WTC11 (cell line): ENCODE measurements around the gene NDUFB1. TPM values are rescaled to one million over a fixed set of nuclear protein-coding genes. Genes with fewer than 3 reads are reported as not detected.

Experiments
- ATAC-seq: fragments of 200-7000 bp; cut with Tn5 transposase; 2 replicates; pipeline ENCODE4 v1.10.0; 2021; ENCODE audit warnings: mild to moderate bottlenecking, moderate library complexity
- CTCF ChIA-PET: fragments of 300-600 bp; sonication (Branson Sonifier 250); formaldehyde crosslinking; loops from one replicate; lab custom pipeline; 2021; ENCODE audit warnings: antibody characterized with exemption; lab: Charles Lee
- POLR2A ChIA-PET: fragments of 350-600 bp; sonication (Branson Sonifier 250); formaldehyde crosslinking; loops from one replicate; lab custom pipeline; 2021; ENCODE audit warnings: antibody characterized with exemption; lab: Charles Lee
- DNase-seq: peaks from one replicate; pipeline ENCODE4 v3.0.0; 2021; ENCODE audit warnings: low spot score
- H3K27ac Mint-ChIP-seq: 2 replicates; pipeline ENCODE4 v1.8.0; 2021; ENCODE audit warnings: mixed read lengths
- H3K27me3 Mint-ChIP-seq: 2 replicates; pipeline ENCODE4 v1.8.0; 2021; ENCODE audit warnings: low read depth, mild to moderate bottlenecking, moderate library complexity, mixed read lengths
- H3K36me3 Mint-ChIP-seq: 2 replicates; pipeline ENCODE4 v1.8.0; 2021; ENCODE audit warnings: mixed read lengths
- H3K4me1 Mint-ChIP-seq: 2 replicates; pipeline ENCODE4 v1.8.0; 2022; ENCODE audit warnings: mixed read lengths
- H3K4me3 Mint-ChIP-seq: 2 replicates; pipeline ENCODE4 v1.8.0; 2021; ENCODE audit warnings: mild to moderate bottlenecking, moderate library complexity, mixed read lengths
- H3K9me3 Mint-ChIP-seq: 2 replicates; pipeline ENCODE4 v1.8.0; 2021; ENCODE audit warnings: mixed read lengths
- ATF1 ChIP-seq: sonication (generic); formaldehyde crosslinking; IDR thresholded peaks from 2 replicates; pipeline ENCODE4 v1.8.1; 2023; ENCODE audit warnings: mild to moderate bottlenecking, moderate library complexity, missing genetic modification reagents
- NR2C2 ChIP-seq: sonication (generic); formaldehyde crosslinking; IDR thresholded peaks from 2 replicates; pipeline ENCODE4 v1.8.0; 2022; ENCODE audit warnings: mild to moderate bottlenecking, missing genetic modification reagents
- PRDM15 ChIP-seq: sonication (generic); formaldehyde crosslinking; IDR thresholded peaks from 2 replicates; pipeline ENCODE4 v1.8.0; 2022; ENCODE audit warnings: missing genetic modification reagents
- TEAD4 ChIP-seq: sonication (generic); formaldehyde crosslinking; IDR thresholded peaks from 2 replicates; pipeline ENCODE4 v1.8.0; 2022; ENCODE audit warnings: mild to moderate bottlenecking, missing genetic modification reagents
- ZMAT4 ChIP-seq: fragments of 250-450 bp; sonication (Bioruptor Pico); IDR thresholded peaks from 2 replicates; pipeline ENCODE4 v1.9.0; 2021; ENCODE audit warnings: mild to moderate bottlenecking
- ZNF232 ChIP-seq: sonication (generic); formaldehyde crosslinking; IDR thresholded peaks from 2 replicates; pipeline ENCODE4 v1.8.0; 2022; ENCODE audit warnings: mild to moderate bottlenecking, missing genetic modification reagents
- ZNF423 ChIP-seq: fragments of 250-450 bp; sonication (Bioruptor Pico); IDR thresholded peaks from 2 replicates; pipeline ENCODE4 v2.1.2; 2022; ENCODE audit warnings: mild to moderate bottlenecking, moderate library complexity
- ZNF671 ChIP-seq: fragments of 250-450 bp; sonication (Bioruptor Pico); IDR thresholded peaks from 2 replicates; pipeline ENCODE4 v1.8.0; 2021; ENCODE audit warnings: mild to moderate bottlenecking
- total RNA-seq: library from RNA; stranded (reverse); gene quantifications from 3 replicates; pipeline ENCODE4 v1.2.3, GENCODE V29; 2021
- TF ChIP-seq, protein P1 (sequence below): sonication (generic); formaldehyde crosslinking; IDR thresholded peaks from 2 replicates; pipeline ENCODE4 v1.8.1; 2022; ENCODE audit warnings: low read depth, missing genetic modification reagents, borderline replicate concordance
- TF ChIP-seq, protein P2 (sequence below): sonication (generic); formaldehyde crosslinking; IDR thresholded peaks from 2 replicates; pipeline ENCODE4 v1.8.1; 2022; ENCODE audit warnings: mild to moderate bottlenecking, missing genetic modification reagents, moderate library complexity, borderline replicate concordance
- TF ChIP-seq, protein P3 (sequence below): sonication (generic); formaldehyde crosslinking; conservative IDR thresholded peaks from 2 replicates; pipeline ENCODE4 v1.8.1; 2023; ENCODE audit warnings: mild to moderate bottlenecking, low read depth, missing genetic modification reagents, moderate library complexity
- TF ChIP-seq, protein P4 (sequence below): fragments of 200-600 bp; IDR thresholded peaks from 2 replicates; pipeline ENCODE4 v1.8.0; 2022; ENCODE audit warnings: antibody characterized with exemption

NDUFB1 gene
- total RNA-seq, 1 experiment from 2014 or later: 114 TPM

DNA sequence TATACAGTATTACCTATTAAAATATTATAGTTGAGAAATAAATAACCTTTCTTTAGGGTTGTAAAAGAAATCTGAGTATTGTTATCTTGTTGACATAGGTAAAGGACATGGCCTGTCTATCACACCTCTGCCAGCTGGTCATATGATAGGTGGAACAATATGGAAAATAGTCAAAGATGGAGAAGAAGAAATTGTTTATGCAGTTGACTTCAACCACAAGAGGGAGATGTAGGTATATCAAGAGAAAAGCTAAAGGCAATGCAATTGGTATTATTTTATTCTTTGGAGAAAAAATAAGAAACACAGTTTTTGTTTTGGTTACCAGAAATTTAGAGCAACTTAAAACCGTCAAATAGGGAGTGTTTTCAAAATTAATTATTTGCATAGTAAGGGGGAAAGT lies 13.8 kb upstream of the NDUFB1 start (continued):
- no peak for TF ChIP-seq NR2C2 (CRISPR knock-in tag)

DNA sequence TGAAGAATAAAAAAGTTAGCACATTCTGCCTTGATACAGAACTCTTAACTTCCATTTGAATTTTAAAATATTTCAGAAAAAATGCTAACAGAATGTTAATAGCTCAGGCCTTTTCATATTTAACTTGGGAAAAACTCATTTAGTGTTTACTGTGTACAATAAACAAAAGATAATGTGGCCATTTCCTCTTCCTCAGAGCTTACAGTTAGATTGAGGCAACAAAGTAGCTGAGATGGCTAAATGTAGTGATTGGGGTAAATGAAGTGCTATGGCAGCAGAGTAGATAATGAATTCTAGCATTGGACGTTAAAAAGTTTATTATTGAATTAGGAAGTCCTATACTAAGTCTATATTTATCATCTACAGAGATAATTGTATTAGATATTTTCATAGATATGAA lies 12.9 kb upstream of the NDUFB1 start:
- TF ChIP-seq, protein P1, sequence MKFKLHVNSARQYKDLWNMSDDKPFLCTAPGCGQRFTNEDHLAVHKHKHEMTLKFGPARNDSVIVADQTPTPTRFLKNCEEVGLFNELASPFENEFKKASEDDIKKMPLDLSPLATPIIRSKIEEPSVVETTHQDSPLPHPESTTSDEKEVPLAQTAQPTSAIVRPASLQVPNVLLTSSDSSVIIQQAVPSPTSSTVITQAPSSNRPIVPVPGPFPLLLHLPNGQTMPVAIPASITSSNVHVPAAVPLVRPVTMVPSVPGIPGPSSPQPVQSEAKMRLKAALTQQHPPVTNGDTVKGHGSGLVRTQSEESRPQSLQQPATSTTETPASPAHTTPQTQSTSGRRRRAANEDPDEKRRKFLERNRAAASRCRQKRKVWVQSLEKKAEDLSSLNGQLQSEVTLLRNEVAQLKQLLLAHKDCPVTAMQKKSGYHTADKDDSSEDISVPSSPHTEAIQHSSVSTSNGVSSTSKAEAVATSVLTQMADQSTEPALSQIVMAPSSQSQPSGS (CRISPR knock-in tag): no peak
- TF ChIP-seq ZNF232 (CRISPR knock-in tag) (no peak), ATF1 (no peak), ZNF671 (CRISPR knock-in tag) (no peak), PRDM15 (CRISPR knock-in tag) (no peak)
- ATAC-seq (no peak), DNase-seq (no peak)
- POLR2A ChIA-PET: no interaction called here
- CTCF ChIA-PET: interaction anchor here (0.6 to 2.8 kb wide), 3 partner anchors 27 to 609 kb away, joined by 5 to 12 read pairs (median 6); partner anchors contain the start of gene ATXN3
- no peaks in the 10 kb centered on the region for H3K9me3 Mint-ChIP-seq
- H3K27me3 Mint-ChIP-seq: no peaks in the 10 kb centered on the region
- no peaks in the 10 kb centered on the region for H3K4me1 Mint-ChIP-seq
- H3K4me3 Mint-ChIP-seq: no peak overlapping the region
- peaks cover 76% of the 10 kb centered on the region for H3K36me3 Mint-ChIP-seq
- no peak overlapping the region for H3K27ac Mint-ChIP-seq

DNA sequence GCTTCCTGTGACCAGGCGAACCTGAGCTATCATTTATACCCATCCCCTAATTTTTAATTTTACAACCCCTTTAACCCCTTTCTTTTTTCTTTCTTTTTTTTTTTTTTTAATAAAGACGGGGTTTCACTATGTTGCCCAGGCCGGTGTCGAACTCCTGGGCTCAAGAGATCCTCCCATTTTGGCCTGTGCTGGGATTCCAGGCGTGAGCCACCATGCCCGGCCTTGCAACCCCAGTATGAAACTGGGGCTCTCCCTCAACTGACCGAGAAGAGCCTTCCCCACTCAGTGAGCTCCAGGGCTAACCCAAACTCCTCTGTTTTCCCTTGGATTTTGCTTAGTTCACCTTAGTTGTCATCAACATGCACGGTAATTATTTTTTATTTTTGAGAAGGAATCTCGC lies 1.3 kb upstream of the NDUFB1 start:
- POLR2A ChIA-PET: interaction anchor here (0.8 to 3.6 kb wide), 3 partner anchors 15 to 82 kb away, joined by 3 to 30 read pairs (median 9); partner anchors contain the start of genes ATXN3 and TRIP11
- Mint-ChIP-seq H3K36me3 (peaks cover 32% of the 10 kb centered on the region), H3K27ac (peak overlapping the region; percentile 96), H3K4me3 (peak overlapping the region; percentile 98), H3K9me3 (no peaks in the 10 kb centered on the region), H3K4me1 (peaks cover 21% of the 10 kb centered on the region), H3K27me3 (no peaks in the 10 kb centered on the region)
- TF ChIP-seq, protein P2, sequence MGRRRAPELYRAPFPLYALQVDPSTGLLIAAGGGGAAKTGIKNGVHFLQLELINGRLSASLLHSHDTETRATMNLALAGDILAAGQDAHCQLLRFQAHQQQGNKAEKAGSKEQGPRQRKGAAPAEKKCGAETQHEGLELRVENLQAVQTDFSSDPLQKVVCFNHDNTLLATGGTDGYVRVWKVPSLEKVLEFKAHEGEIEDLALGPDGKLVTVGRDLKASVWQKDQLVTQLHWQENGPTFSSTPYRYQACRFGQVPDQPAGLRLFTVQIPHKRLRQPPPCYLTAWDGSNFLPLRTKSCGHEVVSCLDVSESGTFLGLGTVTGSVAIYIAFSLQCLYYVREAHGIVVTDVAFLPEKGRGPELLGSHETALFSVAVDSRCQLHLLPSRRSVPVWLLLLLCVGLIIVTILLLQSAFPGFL (CRISPR knock-in tag): no peak
- TF ChIP-seq TEAD4 (CRISPR knock-in tag) (no peak), ZNF423 (CRISPR knock-in tag) (no peak), ZMAT4 (CRISPR knock-in tag) (no peak)
- TF ChIP-seq, protein P3, sequence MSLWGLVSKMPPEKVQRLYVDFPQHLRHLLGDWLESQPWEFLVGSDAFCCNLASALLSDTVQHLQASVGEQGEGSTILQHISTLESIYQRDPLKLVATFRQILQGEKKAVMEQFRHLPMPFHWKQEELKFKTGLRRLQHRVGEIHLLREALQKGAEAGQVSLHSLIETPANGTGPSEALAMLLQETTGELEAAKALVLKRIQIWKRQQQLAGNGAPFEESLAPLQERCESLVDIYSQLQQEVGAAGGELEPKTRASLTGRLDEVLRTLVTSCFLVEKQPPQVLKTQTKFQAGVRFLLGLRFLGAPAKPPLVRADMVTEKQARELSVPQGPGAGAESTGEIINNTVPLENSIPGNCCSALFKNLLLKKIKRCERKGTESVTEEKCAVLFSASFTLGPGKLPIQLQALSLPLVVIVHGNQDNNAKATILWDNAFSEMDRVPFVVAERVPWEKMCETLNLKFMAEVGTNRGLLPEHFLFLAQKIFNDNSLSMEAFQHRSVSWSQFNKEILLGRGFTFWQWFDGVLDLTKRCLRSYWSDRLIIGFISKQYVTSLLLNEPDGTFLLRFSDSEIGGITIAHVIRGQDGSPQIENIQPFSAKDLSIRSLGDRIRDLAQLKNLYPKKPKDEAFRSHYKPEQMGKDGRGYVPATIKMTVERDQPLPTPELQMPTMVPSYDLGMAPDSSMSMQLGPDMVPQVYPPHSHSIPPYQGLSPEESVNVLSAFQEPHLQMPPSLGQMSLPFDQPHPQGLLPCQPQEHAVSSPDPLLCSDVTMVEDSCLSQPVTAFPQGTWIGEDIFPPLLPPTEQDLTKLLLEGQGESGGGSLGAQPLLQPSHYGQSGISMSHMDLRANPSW: no peak
- TF ChIP-seq, protein P4, sequence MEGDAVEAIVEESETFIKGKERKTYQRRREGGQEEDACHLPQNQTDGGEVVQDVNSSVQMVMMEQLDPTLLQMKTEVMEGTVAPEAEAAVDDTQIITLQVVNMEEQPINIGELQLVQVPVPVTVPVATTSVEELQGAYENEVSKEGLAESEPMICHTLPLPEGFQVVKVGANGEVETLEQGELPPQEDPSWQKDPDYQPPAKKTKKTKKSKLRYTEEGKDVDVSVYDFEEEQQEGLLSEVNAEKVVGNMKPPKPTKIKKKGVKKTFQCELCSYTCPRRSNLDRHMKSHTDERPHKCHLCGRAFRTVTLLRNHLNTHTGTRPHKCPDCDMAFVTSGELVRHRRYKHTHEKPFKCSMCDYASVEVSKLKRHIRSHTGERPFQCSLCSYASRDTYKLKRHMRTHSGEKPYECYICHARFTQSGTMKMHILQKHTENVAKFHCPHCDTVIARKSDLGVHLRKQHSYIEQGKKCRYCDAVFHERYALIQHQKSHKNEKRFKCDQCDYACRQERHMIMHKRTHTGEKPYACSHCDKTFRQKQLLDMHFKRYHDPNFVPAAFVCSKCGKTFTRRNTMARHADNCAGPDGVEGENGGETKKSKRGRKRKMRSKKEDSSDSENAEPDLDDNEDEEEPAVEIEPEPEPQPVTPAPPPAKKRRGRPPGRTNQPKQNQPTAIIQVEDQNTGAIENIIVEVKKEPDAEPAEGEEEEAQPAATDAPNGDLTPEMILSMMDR: no peak
- ATAC-seq: no peak
- CTCF ChIA-PET: interaction anchor here (0.5 to 8.2 kb wide), 4 partner anchors 15 to 231 kb away, joined by 3 to 91 read pairs (median 6); partner anchors contain the start of gene ATXN3
- no peak for DNase-seq
